ENCODE data around the gene SNRNP70. TPM values are rescaled to one million over a fixed set of nuclear protein-coding genes. Genes with fewer than 3 reads are reported as not detected.

SNRNP70 gene
- total and polyA plus RNA-seq, 7 donors = 33.8 to 382 (median 167) TPM

- no peak overlapping the region for H3K27ac ChIP-seq
- TF ChIP-seq POLR2A (IDR thresholded peaks at IDR 0.05) = no peak
- TF ChIP-seq CTCF (IDR thresholded peaks at IDR 0.05) = peak; percentile 43 to 68 (median 64)
- no peak for DNase-seq
- no peaks in the 10 kb centered on the region for H3K27me3 ChIP-seq
- intact Hi-C loops (cut with DNase I) = no loop called here
- 57 to 68% methylated on average over 12 of the region's 12 CpGs for WGBS, 2 donors
- H3K4me1 ChIP-seq = peaks cover 0 to 8% (median 4%) of the 10 kb centered on the region in 4 donors
- no peak overlapping the region for H3K4me3 ChIP-seq
- H3K9me3 ChIP-seq = no peaks in the 10 kb centered on the region
- H3K36me3 ChIP-seq = peaks cover 28 to 77% (median 48%) of the 10 kb centered on the region in 4 donors
These were observed 21.4 kb downstream of the SNRNP70 start for GRCh38 chr19:49106648-49107135.

GRCh38 chr19:49107625-49108459, 22.6 kb downstream of the SNRNP70 start:
- TF ChIP-seq EP300 (IDR thresholded peaks at IDR 0.05) (no peak), CTCF (IDR thresholded peaks at IDR 0.05) (no peak), POLR2AphosphoS5 (IDR thresholded peaks at IDR 0.05) (no peak), POLR2A (IDR thresholded peaks at IDR 0.05) (no peak)
- 96% methylated on average over 93 of the region's 93 CpGs for WGBS, 2 donors
- no peak for DNase-seq
- intact Hi-C loops (cut with DNase I) = no loop called here
- H3K9me3 ChIP-seq = no peaks in the 10 kb centered on the region
- H3K4me3 ChIP-seq = no peak overlapping the region
- no peak overlapping the region for H3K27ac ChIP-seq
- H3K36me3 ChIP-seq = peaks cover 18 to 65% (median 37%) of the 10 kb centered on the region in 4 donors
- H3K27me3 ChIP-seq = no peaks in the 10 kb centered on the region
- H3K4me1 ChIP-seq = peaks cover 0 to 8% (median 4%) of the 10 kb centered on the region in 4 donors

GRCh38 chr19:49109051-49109450, 23.8 kb downstream of the SNRNP70 start:
- H3K9me3 ChIP-seq = no peaks in the 10 kb centered on the region
- intact Hi-C loops (cut with DNase I) = no loop called here
- H3K27me3 ChIP-seq = no peaks in the 10 kb centered on the region
- H3K4me3 ChIP-seq = no peak overlapping the region
- DNase-seq = no peak
- WGBS, 2 donors = 85 to 86% methylated on average over 5 of the region's 5 CpGs
- TF ChIP-seq POLR2A (IDR thresholded peaks at IDR 0.05) (no peak), EP300 (IDR thresholded peaks at IDR 0.05) (no peak), POLR2AphosphoS5 (IDR thresholded peaks at IDR 0.05) (no peak), CTCF (IDR thresholded peaks at IDR 0.05) (no peak)
- peaks cover 0 to 16% (median 9%) of the 10 kb centered on the region in 4 donors for H3K4me1 ChIP-seq
- peaks cover 15 to 53% (median 35%) of the 10 kb centered on the region in 4 donors for H3K36me3 ChIP-seq
- no peak overlapping the region for H3K27ac ChIP-seq

- intact Hi-C loops (cut with DNase I) = no loop called here
- 90 to 91% methylated on average over 8 of the region's 8 CpGs for WGBS, 2 donors
- no peak for DNase-seq
- TF ChIP-seq CTCF (IDR thresholded peaks at IDR 0.05) = no peak
- no peak for TF ChIP-seq POLR2AphosphoS5 (IDR thresholded peaks at IDR 0.05)
- no peak for TF ChIP-seq EP300 (IDR thresholded peaks at IDR 0.05)
- no peak for TF ChIP-seq POLR2A (IDR thresholded peaks at IDR 0.05)
- no peak overlapping the region for H3K4me3 ChIP-seq
- H3K27me3 ChIP-seq = no peaks in the 10 kb centered on the region
- H3K9me3 ChIP-seq = no peaks in the 10 kb centered on the region
- H3K36me3 ChIP-seq = peaks cover 9 to 47% (median 30%) of the 10 kb centered on the region in 4 donors
- no peak overlapping the region for H3K27ac ChIP-seq
- peaks cover 0 to 16% (median 10%) of the 10 kb centered on the region in 4 donors for H3K4me1 ChIP-seq
These were observed 24.4 kb downstream of the SNRNP70 start for GRCh38 chr19:49109569-49110233.
